Smooth muscle cell (in vitro differentiated cells): ENCODE results near the gene PCCA. TPM values are rescaled to one million over a fixed set of nuclear protein-coding genes. Genes with fewer than 3 reads are reported as not detected.

Source experiments
- DNase-seq: peaks from one replicate; lab custom pipeline; 2025; ENCODE audit not compliant: unreplicated experiment; lab: John Stamatoyannopoulos, UW
- H2AFZ ChIP-seq: fragments of 200-600 bp; sonication (generic); 2 replicates; pipeline ENCODE4 v1.6.0; 2016; ENCODE audit warnings: antibody characterized with exemption, low read depth, mild to moderate bottlenecking
- H3F3A ChIP-seq: fragments of 200-600 bp; sonication (generic); 2 replicates; pipeline ENCODE4 v1.6.0; 2017; ENCODE audit warnings: antibody characterized with exemption, low read depth
- H3K27ac ChIP-seq: fragments of 200-600 bp; sonication (generic); 2 replicates; pipeline ENCODE4 v1.5.1; 2016; ENCODE audit warnings: low read depth, mild to moderate bottlenecking
- H3K27me3 ChIP-seq: fragments of 200-600 bp; sonication (generic); 2 replicates; pipeline ENCODE4 v1.6.1; 2016; ENCODE audit warnings: low read depth, mild to moderate bottlenecking
- H3K36me3 ChIP-seq: fragments of 200-600 bp; sonication (generic); 2 replicates; pipeline ENCODE4 v1.5.1; 2016; ENCODE audit warnings: low read depth
- H3K4me1 ChIP-seq: fragments of 200-600 bp; sonication (generic); 2 replicates; pipeline ENCODE4 v1.5.1; 2016; ENCODE audit warnings: low read depth
- H3K4me2 ChIP-seq: fragments of 200-600 bp; sonication (generic); 2 replicates; pipeline ENCODE4 v1.6.0; 2016; ENCODE audit warnings: mild to moderate bottlenecking
- H3K4me3 ChIP-seq: fragments of 200-600 bp; sonication (generic); 2 replicates; pipeline ENCODE4 v1.5.1; 2016; ENCODE audit warnings: mild to moderate bottlenecking
- H3K79me2 ChIP-seq: fragments of 200-600 bp; sonication (generic); 2 replicates; pipeline ENCODE4 v1.6.0; 2016; ENCODE audit warnings: low read depth, mild to moderate bottlenecking
- H3K9ac ChIP-seq: fragments of 200-600 bp; sonication (generic); 2 replicates; pipeline ENCODE4 v1.6.0; 2016; ENCODE audit warnings: low read depth
- H3K9me3 ChIP-seq: fragments of 200-600 bp; sonication (generic); replicated peaks from 2 replicates; pipeline ENCODE4 v1.5.1; 2016; ENCODE audit warnings: low read depth
- H4K20me1 ChIP-seq: fragments of 200-600 bp; sonication (generic); 2 replicates; pipeline ENCODE4 v1.6.0; 2016; ENCODE audit warnings: low read depth
- CTCF ChIP-seq: fragments of 200-600 bp; sonication (generic); IDR thresholded peaks from 2 replicates; pipeline ENCODE4 v1.5.1; 2017; ENCODE audit warnings: borderline replicate concordance, mild to moderate bottlenecking, antibody characterized with exemption; ENCODE audit not compliant: insufficient read depth, poor library complexity, severe bottlenecking
- WGBS: methylation state at CpG from one replicate; pipeline ENCODE4 v1.1.7; 2016; ENCODE audit warnings: low lambda C conversion rate; 5-methylcytosine and 5-hydroxymethylcytosine counted together
- polyA plus RNA-seq: library from polyadenylated mRNA; unstranded; fragments of >200 nt; fragmentation: Nextera tagmentation; extraction: Ambion mirVana; gene quantifications from 2 replicates; pipeline ENCODE4 v1.2.1, GENCODE V29; 2016
- total RNA-seq: library from RNA; depleted of rRNA; stranded (reverse); fragments of >200 nt; gene quantifications from 2 replicates; pipeline ENCODE4 v1.2.3, GENCODE V29; 2014

The PCCA gene
- total and polyA plus RNA-seq, 2 experiments from 2014 or later, result 19.6 to 24.7 TPM

- Histone ChIP-seq H3F3A (no peaks in the 10 kb centered on the region), H3K9me3 (no peaks in the 10 kb centered on the region), H4K20me1 (no peaks in the 10 kb centered on the region), H2AFZ (no peak overlapping the region), H3K27ac (no peak overlapping the region), H3K4me2 (no peak overlapping the region), H3K27me3 (no peaks in the 10 kb centered on the region), H3K4me1 (peaks cover 11% of the 10 kb centered on the region), H3K4me3 (no peak overlapping the region), H3K79me2 (no peaks in the 10 kb centered on the region), H3K9ac (no peak overlapping the region), H3K36me3 (no peaks in the 10 kb centered on the region)
- WGBS, result 79% methylated on average over 17 of the region's 17 CpGs
- TF ChIP-seq CTCF, result no peak
- no peak for DNase-seq
Measured at GRCh38 chr13:100525453-100526317, 436.8 kb downstream of the PCCA start.

GRCh38 chr13:100526318-100527000 lies 437.6 kb downstream of the PCCA start:
- TF ChIP-seq CTCF, result no peak
- no peaks in the 10 kb centered on the region for H3K27me3 ChIP-seq

GRCh38 chr13:100527644-100528043 lies 438.8 kb downstream of the PCCA start:
- no peak for TF ChIP-seq CTCF
- no peak for DNase-seq
- Histone ChIP-seq H4K20me1 (no peaks in the 10 kb centered on the region), H3K79me2 (no peaks in the 10 kb centered on the region), H3K36me3 (no peaks in the 10 kb centered on the region), H3K4me2 (no peak overlapping the region), H3K4me1 (no peaks in the 10 kb centered on the region), H2AFZ (no peak overlapping the region), H3K27ac (no peak overlapping the region), H3K9ac (no peak overlapping the region), H3K27me3 (no peaks in the 10 kb centered on the region), H3K4me3 (no peak overlapping the region), H3K9me3 (no peaks in the 10 kb centered on the region), H3F3A (no peaks in the 10 kb centered on the region)
- WGBS, result 90% methylated on average over 9 of the region's 9 CpGs

More at GRCh38 chr13:100526318-100527000, 437.6 kb downstream of the PCCA start:
- no peaks in the 10 kb centered on the region for H3K9me3 ChIP-seq
- no peaks in the 10 kb centered on the region for H3F3A ChIP-seq
- no peak for DNase-seq
- H3K4me2 ChIP-seq, result no peak overlapping the region
- no peak overlapping the region for H3K4me3 ChIP-seq
- no peak overlapping the region for H3K27ac ChIP-seq
- no peaks in the 10 kb centered on the region for H3K36me3 ChIP-seq
- peaks cover 3% of the 10 kb centered on the region for H3K4me1 ChIP-seq
- no peak overlapping the region for H2AFZ ChIP-seq
- no peak overlapping the region for H3K9ac ChIP-seq
- no peaks in the 10 kb centered on the region for H3K79me2 ChIP-seq
- no peaks in the 10 kb centered on the region for H4K20me1 ChIP-seq
- 86% methylated on average over 27 of the region's 27 CpGs for WGBS
